NCI-H526 (cell line): ENCODE data around the gene ARID4B.
"Not testable (repeated sequence)": the region's sequence is repeated elsewhere in the genome, so short reads cannot be mapped to it uniquely, and the experiment has no call there.

ENCODE experiments used
- DNase-seq, 2 experiments: peaks; one replicate each; lab custom pipeline; 2025; lab: John Stamatoyannopoulos, UW

ARID4B gene

GRCh38 chr1:235328271-235329138 is 526 bp upstream of the ARID4B start, which contains the start of gene GGPS1:
TSS of gene GGPS1 (plus strand) at chr1:235328570. CDS start at chr1:235335265, 6,695 bp downstream.
- peak; percentile 98 to 99 for DNase-seq

GRCh38 chr1:235326719-235327558 is 1.0 kb downstream of the ARID4B start:
- peak in 1 of 2 experiments; percentile 43 for DNase-seq

DNA sequence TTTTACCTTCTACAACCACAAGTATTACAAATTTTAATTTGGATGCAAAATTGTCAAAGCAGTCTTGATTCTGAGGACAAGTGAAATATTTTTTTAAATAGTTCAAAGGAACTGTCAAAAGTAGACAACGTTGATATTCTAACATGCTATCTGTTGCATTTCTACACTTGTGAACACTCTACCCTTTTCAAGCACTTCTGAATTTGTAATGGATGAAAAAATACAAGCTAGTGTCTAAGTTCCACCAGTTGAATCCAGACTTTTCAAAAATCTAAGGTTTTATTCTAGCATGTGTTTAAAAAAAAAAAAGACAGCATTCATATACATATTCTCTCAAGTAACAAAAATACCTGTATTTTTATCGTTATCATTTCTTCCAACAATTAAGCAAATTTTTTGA is 2.1 kb downstream of the ARID4B start:
- DNase-seq, result no peak

- DNase-seq, result no peak
These were observed 2.8 kb downstream of the ARID4B start for GRCh38 chr1:235325139-235325538.

DNA sequence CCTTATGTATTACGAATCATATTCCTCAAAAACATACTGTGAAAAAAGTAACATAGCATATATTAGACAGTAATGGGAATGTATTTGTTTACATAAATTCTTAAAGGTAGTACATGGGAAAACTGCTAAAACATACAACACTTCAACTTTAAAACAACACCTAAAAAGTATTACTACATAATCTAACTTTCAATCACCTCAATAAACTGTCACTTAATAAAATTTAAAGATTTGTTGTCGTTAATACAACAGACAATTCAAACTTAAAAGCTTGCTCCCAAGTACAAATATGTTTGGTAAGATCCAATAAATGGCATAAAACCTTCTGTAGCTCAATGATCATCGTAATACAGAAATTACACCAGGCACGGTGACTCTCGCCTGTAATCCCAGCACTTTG is 3.7 kb downstream of the ARID4B start:
- no peak for DNase-seq

DNA sequence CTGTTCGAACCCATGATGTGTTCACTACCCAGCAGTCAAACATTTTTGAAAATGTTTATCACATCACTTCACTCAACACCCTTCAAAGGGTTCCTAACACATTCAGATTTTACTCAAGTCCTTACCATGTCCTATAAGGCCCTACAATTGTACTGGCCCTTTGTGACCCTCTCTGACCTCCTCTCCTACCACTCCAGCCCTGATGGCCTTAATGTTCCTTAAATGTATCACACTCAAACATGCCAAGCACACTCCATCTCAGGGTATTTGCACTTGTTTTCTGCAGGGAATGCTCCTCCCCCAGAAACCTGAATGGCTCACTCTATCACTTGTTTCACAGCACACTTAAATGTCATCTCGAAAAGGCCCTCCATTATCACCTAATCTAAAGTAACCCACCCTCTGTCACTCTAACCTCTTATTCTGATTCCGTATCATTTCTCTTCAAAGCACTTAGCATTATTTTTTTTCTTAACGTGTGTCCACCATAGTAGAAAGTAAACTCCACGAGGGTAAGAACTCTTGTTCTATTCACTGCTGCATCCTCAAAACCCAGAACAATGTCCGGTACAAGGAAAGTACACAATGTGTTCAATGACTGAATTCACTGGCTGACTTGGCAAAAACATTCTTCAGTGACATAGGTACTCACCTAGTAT is 7.3 kb downstream of the ARID4B start:
- no peak for DNase-seq

DNA sequence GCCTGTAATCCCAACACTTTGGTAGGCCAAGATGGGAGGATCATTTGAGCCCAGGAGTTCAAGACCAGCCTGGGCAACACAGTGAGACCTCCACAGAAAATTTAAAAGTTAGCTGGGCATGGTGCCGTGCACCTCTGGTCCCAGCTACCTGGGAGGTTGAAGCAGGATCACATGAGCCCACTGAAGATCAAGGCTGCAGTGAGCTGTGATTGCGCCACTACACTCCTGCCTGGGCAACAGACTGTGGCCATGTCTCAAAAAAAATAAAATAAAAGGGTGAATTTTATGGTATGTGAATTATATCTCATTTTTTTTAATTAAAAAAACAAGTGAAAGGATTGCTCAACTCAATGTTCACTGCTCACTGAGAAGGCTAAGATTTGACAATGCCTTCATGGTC is 8.7 kb downstream of the ARID4B start:
- no peak for DNase-seq

DNA sequence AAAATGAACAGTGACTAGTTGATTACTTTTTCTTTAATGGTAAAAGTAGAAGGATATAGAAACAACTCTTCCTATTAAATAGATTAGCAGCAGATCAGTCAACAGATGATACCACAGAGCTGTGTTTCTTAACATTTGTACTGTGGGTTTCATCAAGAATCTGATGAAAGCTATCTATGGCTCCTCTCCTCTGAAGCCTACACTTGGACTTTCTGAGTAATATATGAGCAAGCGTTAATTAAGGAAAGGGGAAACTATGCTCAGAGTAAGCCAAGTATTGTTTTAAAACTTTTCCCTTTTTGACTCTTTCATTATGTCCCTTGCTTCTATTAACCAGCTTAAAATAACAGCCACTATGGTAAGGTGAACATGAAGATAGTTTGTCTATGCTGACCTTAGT is 10.8 kb downstream of the ARID4B start:
- DNase-seq, result no peak

DNA sequence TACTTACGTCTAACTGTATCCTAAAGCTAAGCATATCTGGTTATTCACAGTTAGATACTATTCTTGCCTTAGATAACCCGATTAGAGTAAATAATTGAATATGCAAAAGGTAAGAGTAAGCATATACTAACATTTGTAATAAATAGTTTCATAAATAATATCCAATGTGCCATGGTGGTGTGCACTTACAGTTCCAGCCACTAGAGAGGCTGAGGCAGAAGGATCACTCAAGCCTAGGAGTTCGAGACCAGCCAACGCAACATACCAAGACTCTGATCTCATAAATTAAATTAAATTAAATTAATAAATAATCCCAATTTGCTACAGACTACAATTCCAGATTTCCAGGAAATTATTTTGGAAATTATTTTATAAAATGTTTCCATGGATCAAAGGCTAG is 12.2 kb downstream of the ARID4B start:
- no peak for DNase-seq

GRCh38 chr1:235315173-235315572 is 12.8 kb downstream of the ARID4B start:
- DNase-seq, result no peak

DNA sequence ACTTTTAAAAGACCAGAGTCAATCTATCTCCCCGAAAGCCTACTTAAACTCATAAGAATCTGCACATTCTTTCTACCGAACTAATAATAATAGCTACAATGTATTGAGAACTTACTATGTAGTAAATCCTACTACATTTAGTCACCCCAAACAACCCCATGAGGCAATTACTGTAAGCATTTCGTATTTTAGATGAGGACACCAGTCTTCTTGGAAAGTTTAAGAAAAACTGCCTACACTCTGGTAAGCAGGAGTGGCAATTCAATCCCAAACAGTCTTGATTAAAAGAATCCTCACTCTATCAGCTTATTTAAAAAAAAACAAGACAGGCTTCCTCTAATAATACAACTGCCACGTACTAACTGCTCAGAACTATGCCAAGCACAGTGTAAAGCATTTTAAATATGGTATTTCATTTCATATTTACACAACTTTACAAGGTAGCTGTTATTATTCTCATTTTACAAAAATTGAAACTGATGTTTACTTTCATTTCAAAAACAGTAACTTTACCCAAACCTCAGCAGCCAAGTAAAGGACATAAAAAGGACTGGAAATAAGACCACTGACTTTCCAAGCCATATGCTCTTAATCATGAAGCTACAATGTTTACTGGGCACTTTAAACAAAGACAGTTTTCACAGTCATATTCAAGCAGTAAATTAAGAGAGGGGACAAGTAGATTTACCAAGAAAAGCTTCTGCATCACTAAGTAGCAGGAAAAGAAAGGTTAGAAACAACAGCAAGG is 13.9 kb downstream of the ARID4B start:
- no peak for DNase-seq

DNA sequence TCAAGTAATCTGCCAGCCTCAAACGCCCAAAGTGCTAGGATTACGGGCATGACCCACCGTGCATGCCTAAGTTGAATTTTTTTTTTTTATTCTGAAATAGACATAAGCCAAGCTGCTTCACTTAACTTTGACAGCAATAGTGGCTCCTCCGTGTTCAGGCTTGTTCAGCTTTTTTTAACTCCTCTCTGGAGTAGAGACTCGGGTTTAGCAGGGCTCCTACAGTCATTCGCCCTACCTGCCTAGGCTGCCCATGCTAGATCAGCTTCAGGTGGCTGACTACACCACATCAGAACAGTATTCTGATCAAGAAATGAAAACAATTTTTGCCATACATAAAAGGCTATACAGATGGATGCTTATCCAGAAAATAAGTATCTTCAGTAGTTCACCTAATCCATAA is 14.7 kb downstream of the ARID4B start:
- DNase-seq, result no peak

GRCh38 chr1:235309206-235309605 is 18.8 kb downstream of the ARID4B start:
- DNase-seq, result not testable (repeated sequence)

DNA sequence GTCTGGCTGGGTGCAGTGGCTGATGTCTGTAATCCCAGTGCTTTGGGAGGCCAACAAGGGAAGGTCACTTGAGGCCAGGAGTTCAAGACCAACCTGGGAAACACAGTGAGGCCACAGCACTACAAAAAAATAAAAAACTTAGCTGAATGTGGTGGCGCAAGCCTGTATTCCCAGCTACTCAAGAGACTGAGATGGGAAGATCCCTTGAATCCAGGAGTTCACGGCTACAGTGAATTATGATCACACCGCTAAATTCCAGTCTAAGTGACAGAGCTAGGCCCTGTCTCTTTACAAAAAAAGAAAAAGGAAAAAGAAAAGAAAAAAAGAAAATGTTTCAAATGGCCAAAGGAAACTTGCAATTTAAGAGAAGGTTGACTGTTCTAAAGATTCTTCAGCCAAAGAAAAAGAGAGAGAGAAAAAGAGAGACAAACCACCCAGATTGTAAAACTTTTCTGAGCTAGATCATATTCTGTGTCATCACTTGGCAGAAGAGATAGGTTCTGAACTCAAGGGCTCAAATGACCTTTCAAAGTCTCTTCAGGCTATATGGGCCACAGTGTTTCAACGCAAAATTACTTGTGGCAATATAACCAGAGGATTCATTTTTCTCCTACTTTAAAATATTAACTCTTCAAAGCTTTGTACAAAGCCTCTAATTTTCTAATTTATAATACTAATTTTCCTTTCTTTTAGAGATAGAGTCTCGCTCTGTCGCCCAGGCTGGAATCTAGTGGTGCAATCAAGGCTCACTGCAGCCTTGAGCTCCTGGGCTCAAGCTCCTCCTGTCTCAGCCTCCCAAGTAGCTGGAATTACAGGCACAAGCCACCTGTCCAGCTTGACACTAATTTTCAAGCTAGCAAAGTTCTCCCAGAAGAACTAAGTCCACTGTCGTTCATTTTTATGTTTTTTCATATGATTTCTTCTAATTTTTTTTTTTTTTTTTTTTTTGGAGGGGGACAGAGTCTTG is 20.5 kb downstream of the ARID4B start:
- DNase-seq, result no peak

DNA sequence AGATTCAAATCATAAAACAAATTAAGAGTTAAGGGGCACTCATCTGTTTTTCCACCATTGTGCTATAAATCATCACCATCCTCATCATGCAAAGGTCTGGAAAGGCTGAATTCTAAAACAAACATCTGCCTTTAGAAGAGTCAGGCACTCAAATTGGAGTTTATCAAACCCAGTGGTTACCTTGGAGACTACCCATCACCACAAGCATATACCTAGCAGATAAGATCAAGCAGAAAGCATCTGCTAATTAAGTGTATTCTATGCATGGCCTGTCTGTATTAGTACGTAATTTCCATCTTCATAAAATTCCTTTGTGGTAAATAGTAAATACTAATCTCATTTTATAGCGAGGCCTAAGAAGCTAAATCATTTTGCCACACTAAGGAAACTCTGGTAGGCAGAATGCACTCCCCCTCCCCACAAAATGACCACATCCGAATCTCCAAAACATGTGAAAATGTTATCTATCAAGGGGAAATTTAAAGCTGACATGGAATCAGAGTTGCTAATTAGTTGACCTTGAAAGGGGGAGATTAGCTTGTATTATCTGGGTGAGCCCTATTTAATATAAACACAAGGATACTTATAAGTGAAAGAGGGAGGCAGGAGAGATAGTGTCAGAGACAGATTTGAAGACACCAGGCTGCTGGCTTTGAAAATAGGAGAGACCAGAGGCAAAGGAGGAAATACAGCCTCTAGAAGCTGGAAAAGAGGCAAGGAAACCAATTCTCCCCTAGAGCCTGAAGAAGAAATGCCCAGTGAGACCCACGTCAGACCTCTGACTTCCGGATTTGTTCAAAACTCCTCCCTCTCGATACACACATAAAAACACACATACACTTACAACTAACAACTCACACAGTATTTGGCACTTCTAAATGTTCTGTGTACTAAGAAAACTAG is 23.2 kb downstream of the ARID4B start:
- peak in 1 of 2 experiments; percentile 8 for DNase-seq

DNA sequence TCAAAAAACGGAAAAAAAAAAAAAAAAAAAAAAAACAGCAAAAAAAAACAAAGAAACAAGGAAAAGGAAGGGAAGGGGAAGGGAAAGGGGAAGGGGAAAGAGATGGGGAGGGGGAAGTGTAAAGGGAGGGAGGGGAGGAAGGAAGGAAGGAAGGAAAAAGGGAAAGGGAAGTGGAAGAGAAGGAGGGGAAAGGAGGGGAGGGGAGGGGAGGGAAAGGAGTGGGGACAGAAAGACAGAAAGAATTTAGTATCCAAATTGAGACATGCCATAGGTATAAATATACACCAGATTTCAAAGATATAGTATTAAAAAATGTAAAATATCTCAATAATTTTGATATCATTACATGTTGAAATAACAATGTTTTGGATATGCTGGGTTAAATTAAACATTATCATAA is 25.8 kb downstream of the ARID4B start:
- no peak for DNase-seq

DNA sequence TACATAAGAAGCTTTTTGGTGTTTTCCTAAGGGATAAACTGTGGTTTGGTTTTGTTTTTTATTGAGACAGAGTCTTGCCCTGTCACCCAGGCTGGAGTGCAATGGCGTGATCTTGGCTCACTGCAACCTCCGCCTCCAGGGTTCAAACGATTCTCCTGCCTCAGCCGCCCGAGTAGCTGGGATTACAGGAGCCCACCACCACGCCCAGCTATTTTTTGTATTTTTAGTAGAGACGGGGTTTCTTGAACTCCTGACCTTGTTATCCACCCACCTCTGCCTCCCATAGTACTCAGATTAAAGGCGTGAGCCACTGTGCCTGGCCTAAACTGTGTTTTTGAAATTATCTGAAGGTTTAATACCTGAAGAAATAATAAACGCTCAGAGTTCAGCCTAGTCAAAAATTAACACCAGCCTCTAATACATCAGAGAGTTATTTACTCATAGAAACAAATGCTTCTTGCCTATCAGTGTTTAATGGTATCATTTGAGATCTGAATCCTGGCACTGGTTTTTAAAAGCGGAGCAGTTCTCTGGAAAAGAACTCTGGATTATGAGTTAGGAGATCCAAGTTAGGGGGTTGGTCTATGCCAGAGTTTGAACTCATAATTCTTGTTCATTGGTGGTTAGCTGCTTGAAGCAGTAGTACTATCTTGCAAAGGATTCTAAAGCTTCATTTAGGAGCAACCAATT is 28.7 kb downstream of the ARID4B start:
- no peak for DNase-seq

- DNase-seq, result peak in 1 of 2 experiments; percentile 4
These were observed 29.2 kb downstream of the ARID4B start for GRCh38 chr1:235298758-235299157.

GRCh38 chr1:235297579-235297978 is 30.4 kb downstream of the ARID4B start:
- DNase-seq, result no peak
